Skeletal muscle satellite cell (primary cell): ENCODE measurements around the gene ZNF189. TPM values are rescaled to one million over a fixed set of nuclear protein-coding genes. Genes with fewer than 3 reads are reported as not detected.

ENCODE experiments used
- H3K27me3 ChIP-seq: 2 replicates; pipeline ENCODE4 v1.7.0; 2013; ENCODE audit warnings: low read length; ENCODE audit not compliant: control insufficient read depth, insufficient read depth
- H3K36me3 ChIP-seq: 2 replicates; pipeline ENCODE4 v1.7.0; 2013; ENCODE audit warnings: mild to moderate bottlenecking, control low read depth, low read length; ENCODE audit not compliant: insufficient read depth
- H3K4me1 ChIP-seq: 2 replicates; pipeline ENCODE4 v1.7.0; 2013; ENCODE audit warnings: low read length; ENCODE audit not compliant: control insufficient read depth, insufficient read depth
- H3K4me2 ChIP-seq: 2 replicates; pipeline ENCODE4 v1.7.0; 2013; ENCODE audit warnings: mild to moderate bottlenecking, low read length
- H3K4me3 ChIP-seq: 2 replicates; pipeline ENCODE4 v1.7.0; 2013; ENCODE audit warnings: low read length
- H3K9ac ChIP-seq: 2 replicates; pipeline ENCODE4 v1.7.0; 2013; ENCODE audit warnings: mild to moderate bottlenecking, low read depth, low read length, moderate library complexity
- H3K9me3 ChIP-seq: replicated peaks from 2 replicates; pipeline ENCODE4 v1.7.0; 2013; ENCODE audit warnings: mild to moderate bottlenecking, control low read depth, low read length
- total RNA-seq: library from RNA; depleted of rRNA; stranded (reverse); fragments of >200 nt; gene quantifications from 2 replicates; pipeline ENCODE4 v1.2.3, GENCODE V29; 2012; rRNA removed

Gene ZNF189
- 12.9 and 15.2 TPM in 2 replicates for total RNA-seq

DNA sequence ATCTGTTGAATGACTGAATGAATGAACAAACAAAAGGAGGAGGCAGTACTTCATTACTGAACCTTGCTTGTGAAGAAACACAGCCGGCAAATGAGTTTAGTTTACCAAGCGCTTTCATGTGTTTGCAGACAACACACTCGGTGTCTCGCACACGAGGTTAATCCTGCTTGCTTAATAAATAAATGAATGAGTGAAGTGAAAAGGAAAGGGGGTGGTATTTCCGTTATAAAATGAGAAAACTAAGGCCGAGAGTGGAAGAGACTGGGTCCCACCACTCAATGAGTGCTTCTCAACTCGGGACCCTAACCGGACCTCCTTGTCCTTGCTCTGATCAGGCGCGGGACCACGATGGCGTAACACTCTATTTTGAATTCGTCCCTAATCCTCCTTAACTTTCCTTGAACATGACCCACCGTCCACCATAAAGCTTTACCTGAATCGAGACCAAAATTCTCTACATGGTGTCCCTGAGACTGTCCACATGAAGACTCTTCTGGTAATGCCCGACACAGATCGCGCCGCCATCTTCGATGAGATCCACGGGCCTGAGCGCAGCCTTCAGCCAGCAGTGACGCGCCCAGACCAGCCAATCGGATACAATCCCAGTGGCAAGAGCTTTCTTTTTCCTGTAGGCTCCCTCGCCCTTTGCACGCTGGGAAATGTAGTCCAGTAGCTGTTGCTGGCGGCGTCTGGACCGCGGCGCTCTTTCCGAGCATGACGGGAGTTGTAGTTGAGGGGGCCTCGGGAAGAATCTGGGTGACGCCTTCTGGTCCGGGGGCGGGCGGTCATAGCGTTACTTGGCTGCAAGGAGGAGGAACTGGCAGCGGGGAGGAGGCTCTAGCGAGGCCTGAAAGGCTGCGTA, at the start of gene ZNF189, which contains the start of gene MRPL50:
TSS of gene ZNF189 (plus strand) at position 784 of the 862 bp plus-strand sequence. CDS start 306 bp downstream, outside the sequence.
TSS of gene MRPL50 (minus strand) at position 551 of the 862 bp plus-strand sequence. CDS start at position 525, 26 bp downstream.
- peak within 1 kb of the TSS; percentile 97 for H3K4me2 ChIP-seq
- H3K27me3 ChIP-seq: no peaks in the 10 kb centered on the region
- H3K36me3 ChIP-seq: peaks cover 38% of the 10 kb centered on the region
- no peaks in the 10 kb centered on the region for H3K9me3 ChIP-seq
- peak within 1 kb of the TSS; percentile 95 for H3K9ac ChIP-seq
- peak within 1 kb of the TSS; percentile 83 for H3K4me3 ChIP-seq
- peaks cover 21% of the 10 kb centered on the region for H3K4me1 ChIP-seq

DNA sequence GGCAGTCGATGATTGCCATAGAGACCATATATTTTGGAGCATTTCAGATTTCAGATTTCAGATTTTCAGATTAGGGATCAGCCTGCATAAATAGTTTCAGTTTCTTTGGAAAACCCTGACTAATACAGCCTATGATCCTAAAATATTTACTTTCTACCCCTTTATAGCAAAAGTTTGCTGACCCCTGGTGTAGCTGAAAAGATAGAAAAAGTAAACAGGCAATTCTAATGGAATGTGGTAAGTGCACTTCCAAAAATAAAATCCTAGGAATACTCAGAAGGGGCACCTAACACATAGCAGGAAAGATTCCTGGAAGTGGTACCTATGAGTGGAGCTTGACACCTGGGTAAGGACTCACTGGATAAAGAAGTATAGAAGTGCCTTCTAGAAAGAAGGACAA, 48.4 kb upstream of the ZNF189 start:
- Histone ChIP-seq H3K4me3 (no peak overlapping the region), H3K36me3 (no peaks in the 10 kb centered on the region), H3K9me3 (no peaks in the 10 kb centered on the region), H3K4me2 (no peak overlapping the region), H3K4me1 (no peaks in the 10 kb centered on the region), H3K27me3 (peaks cover 7% of the 10 kb centered on the region), H3K9ac (no peak overlapping the region)

DNA sequence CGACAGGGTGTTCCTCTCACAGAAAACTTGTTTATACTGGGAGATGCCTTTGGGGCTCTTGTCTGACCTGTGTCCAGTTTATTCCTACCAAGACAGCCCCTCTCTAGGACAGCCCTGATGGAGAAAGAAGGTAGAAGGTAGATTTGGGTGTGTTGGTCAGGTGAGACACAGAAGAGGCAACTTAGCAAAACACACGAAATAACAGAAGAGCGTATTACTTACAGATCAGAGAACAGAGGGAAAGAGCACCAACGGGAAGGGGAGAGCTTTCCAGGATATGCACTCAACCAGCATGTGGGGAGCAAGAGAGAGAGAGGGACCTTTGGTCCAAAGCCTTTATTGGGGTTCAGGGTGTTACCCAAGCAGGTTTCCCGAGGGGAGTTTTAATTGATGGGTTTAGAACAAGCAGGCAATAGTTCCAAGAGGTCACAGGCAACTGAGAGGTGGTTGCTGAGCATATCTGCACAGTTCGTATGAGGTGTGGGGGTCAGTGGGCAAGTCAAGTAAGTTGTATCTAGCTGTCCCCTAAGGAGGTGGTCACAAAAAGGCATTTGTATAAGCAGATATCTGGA, 45.7 kb upstream of the ZNF189 start:
- peaks cover 2% of the 10 kb centered on the region for H3K27me3 ChIP-seq
- no peak overlapping the region for H3K4me3 ChIP-seq
- no peak overlapping the region for H3K4me2 ChIP-seq
- no peak overlapping the region for H3K9ac ChIP-seq
- no peaks in the 10 kb centered on the region for H3K4me1 ChIP-seq
- H3K36me3 ChIP-seq: no peaks in the 10 kb centered on the region
- no peaks in the 10 kb centered on the region for H3K9me3 ChIP-seq

DNA sequence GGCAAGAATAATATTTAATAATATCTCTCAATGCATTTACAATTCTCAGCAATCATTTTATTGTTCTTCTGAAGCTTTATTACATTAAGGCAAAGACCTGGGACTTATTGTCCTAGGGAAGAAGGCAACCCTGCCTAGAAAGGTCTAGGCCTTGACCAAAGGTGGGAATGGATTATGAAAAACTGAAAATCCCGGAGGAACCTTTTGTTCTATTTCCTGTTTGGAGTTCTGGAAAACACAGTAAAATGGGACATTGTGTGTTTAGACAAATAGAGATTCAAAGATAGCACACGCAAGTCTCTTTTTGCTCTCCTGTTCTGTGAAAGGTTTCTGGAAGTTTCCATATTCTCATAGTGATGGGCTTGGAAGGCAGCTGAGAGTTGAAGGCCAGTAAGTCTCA, 45.0 kb upstream of the ZNF189 start:
- Histone ChIP-seq H3K36me3 (no peaks in the 10 kb centered on the region), H3K4me3 (no peak overlapping the region)

DNA sequence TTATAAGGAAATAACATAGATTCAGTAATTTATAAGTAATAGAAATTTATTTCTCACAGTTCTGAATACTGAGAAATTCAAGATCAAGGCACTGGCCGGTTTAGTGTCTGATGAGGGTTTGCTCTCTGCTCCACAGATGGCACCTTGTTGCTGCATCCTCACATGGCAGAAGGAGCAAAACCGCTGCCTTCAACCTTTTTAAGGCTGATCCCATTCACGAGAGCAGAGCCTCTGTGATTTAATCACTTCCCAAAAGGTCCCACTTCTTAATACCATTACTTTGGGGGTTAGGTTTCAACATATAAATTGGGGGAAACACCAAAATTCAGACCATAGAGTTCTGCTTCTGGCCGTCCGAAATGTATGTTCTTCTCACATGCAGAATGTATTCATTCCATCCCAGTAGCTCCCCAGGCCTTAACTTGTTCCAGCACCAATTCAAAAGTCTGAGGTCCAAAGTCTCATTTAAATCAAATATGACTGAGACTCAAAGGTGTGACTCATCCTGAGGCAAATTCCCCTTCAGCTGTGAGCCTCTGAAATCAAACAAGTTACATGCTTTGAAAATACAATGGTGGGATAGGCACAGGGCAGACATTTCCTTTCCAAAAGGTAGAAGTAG, 44.4 kb upstream of the ZNF189 start:
- H3K36me3 ChIP-seq: no peaks in the 10 kb centered on the region

More for the DNA sequence above, 45.0 kb upstream of the ZNF189 start:
- no peaks in the 10 kb centered on the region for H3K4me1 ChIP-seq
- H3K27me3 ChIP-seq: no peaks in the 10 kb centered on the region
- H3K4me2 ChIP-seq: no peak overlapping the region
- no peaks in the 10 kb centered on the region for H3K9me3 ChIP-seq
- no peak overlapping the region for H3K9ac ChIP-seq

DNA sequence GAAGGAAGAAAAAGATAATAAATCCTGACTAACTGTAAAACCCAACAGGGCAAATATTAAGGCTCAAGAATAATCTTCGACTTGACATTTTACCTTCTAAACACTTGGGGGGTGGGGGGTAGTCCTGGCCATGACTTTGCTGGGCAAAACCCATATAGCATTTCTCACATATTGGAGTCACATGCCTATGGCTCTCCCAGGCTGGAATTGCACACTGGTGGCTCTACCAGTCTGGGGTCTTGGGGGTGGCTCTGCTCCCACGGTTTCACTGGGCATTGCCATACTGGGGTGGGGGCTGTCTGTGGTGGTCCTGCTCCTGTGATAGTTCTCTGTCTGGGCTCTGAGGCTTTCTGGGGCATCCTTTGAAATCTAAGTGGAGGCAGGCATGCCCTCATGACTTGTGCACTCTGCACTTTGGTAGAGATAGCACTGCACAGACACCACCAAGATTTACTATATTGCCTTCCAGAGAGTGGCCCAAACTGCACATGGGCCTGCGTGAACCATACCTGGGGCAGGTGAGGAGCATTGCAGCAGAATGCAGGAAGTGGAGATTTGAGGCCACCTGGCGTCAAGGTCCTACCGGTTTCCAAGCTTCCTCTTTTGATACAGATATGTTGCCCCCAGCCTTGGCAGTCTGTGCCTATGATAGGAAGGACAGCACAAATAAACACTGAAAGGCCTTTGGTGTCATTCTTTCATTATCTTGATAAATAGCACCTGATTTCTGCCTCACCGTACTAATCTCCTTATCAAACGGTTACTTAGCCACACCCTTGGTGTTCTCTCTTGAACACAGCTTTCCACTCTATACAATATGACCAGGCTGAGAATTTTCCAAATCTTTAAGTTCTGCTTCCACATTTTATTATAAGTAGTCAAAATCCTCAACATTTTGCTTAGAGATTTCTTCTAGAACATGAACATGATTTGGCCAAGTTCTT, 43.6 kb upstream of the ZNF189 start:
- Histone ChIP-seq H3K9ac (no peak overlapping the region), H3K9me3 (no peaks in the 10 kb centered on the region), H3K4me1 (no peaks in the 10 kb centered on the region), H3K27me3 (no peaks in the 10 kb centered on the region), H3K36me3 (no peaks in the 10 kb centered on the region), H3K4me2 (no peak overlapping the region), H3K4me3 (no peak overlapping the region)

More for the DNA sequence above, 44.4 kb upstream of the ZNF189 start:
- H3K9ac ChIP-seq: no peak overlapping the region
- no peaks in the 10 kb centered on the region for H3K27me3 ChIP-seq
- no peaks in the 10 kb centered on the region for H3K4me1 ChIP-seq
- no peaks in the 10 kb centered on the region for H3K9me3 ChIP-seq
- no peak overlapping the region for H3K4me3 ChIP-seq
- no peak overlapping the region for H3K4me2 ChIP-seq

DNA sequence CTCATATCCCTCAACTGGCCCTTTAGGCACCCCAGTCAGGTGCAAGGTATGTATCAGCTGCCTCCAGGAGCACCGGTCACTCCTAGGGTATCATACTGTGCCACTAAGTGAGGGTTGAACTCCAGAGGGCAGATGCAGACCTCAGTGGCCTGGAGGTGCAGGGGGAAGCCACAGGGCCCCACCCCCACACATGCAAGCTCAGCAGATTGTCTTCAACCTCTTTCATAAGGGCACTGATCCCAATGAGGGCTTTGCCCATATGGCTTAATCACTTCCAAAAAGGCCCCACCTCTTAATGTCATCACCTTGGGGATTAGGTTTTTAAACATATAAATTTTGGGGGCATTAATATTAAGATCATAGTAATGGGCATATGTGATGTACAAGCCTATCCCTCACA, 42.0 kb upstream of the ZNF189 start:
- no peaks in the 10 kb centered on the region for H3K4me1 ChIP-seq

DNA sequence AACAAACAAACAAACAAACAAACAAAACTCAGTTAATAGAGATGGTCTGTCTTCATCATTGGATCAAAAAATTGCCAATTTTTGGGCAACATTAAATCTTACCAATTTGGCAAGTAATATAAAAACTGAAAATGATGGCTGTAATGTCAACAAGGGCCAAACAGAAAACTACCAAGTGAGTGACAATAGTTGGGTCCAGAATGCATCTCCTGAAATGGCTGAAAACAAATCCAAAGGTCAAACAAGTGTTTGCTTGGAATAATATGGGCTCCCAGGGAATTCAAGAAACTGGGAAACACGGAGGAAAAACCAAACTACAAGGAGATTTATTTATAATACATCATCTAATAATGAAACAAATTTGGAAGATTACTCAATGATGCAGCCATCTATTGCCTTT, 39.0 kb upstream of the ZNF189 start:
- Histone ChIP-seq H3K4me1 (no peaks in the 10 kb centered on the region), H3K27me3 (no peaks in the 10 kb centered on the region), H3K4me2 (no peak overlapping the region), H3K36me3 (no peaks in the 10 kb centered on the region), H3K9ac (no peak overlapping the region), H3K9me3 (no peaks in the 10 kb centered on the region), H3K4me3 (no peak overlapping the region)

More for the DNA sequence above, 42.0 kb upstream of the ZNF189 start:
- no peak overlapping the region for H3K9ac ChIP-seq
- no peak overlapping the region for H3K4me2 ChIP-seq
- no peak overlapping the region for H3K4me3 ChIP-seq
- H3K9me3 ChIP-seq: no peaks in the 10 kb centered on the region
- no peaks in the 10 kb centered on the region for H3K36me3 ChIP-seq
- H3K27me3 ChIP-seq: no peaks in the 10 kb centered on the region

DNA sequence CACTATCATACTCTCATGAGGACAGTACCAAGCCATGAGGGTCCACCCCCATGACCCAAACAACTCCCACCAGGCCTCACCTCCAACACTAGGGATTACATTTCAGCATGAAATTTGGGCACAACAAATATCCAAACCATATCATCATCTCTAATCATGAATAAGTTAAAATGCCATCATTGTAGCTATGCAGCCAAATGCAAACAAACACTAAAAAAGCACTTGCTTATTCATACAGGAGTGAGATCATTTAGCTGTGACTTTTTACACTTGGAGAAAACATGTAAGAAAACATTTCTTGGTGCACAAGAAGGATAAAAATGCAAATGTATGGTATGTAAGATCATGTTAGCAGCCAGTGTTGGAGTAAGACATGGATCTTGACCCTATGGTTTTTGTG, 38.0 kb upstream of the ZNF189 start:
- H3K4me2 ChIP-seq: no peak overlapping the region
- H3K36me3 ChIP-seq: no peaks in the 10 kb centered on the region
- no peak overlapping the region for H3K4me3 ChIP-seq
- no peak overlapping the region for H3K9ac ChIP-seq
- no peaks in the 10 kb centered on the region for H3K4me1 ChIP-seq
- no peaks in the 10 kb centered on the region for H3K27me3 ChIP-seq
- H3K9me3 ChIP-seq: no peaks in the 10 kb centered on the region

DNA sequence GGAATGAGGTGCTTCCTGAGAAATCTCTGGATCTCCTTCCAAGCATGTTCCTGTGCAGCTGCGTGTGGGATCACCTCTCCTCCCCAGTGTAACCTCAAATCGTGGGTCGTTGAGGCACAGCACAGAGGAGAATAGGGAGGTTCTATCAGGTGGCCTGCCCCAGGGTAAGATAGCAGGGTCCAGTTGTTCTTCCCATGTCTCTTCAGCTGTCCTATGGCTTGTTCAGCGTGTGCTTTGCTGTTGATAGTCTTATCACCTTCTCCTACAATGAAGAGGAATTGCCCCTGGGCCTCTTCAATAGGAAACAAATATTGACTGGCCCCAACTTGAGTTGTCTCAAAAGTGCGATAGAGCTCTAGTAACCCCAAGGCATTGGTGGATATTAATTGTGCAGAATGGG, 36.2 kb upstream of the ZNF189 start:
- no peaks in the 10 kb centered on the region for H3K9me3 ChIP-seq
- no peaks in the 10 kb centered on the region for H3K4me1 ChIP-seq
- H3K27me3 ChIP-seq: no peaks in the 10 kb centered on the region
- no peak overlapping the region for H3K9ac ChIP-seq
- H3K36me3 ChIP-seq: no peaks in the 10 kb centered on the region
- H3K4me2 ChIP-seq: no peak overlapping the region
- no peak overlapping the region for H3K4me3 ChIP-seq

DNA sequence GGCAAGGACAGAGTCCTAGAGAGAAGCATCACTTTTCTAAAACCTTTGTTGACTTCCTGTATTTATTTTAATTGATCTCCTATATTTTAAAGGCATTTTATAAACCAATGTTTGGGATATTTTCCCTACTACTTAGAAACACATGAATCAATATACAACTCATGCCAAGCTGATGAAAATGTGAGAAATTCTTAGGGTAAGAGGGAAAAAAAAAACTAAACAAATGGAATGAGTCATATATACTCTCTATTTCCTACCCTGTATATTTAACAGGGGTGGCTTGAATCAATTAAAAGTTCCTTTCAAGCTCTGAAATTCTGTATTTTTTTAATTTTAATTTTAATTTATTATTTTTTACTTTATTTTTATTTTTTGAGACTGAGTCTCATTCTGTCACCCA, 33.5 kb upstream of the ZNF189 start:
- Histone ChIP-seq H3K36me3 (no peaks in the 10 kb centered on the region), H3K9me3 (no peaks in the 10 kb centered on the region), H3K27me3 (no peaks in the 10 kb centered on the region), H3K4me2 (no peak overlapping the region), H3K4me1 (no peaks in the 10 kb centered on the region), H3K4me3 (no peak overlapping the region), H3K9ac (no peak overlapping the region)
